Measurements from ENCODE around the gene IMPACT.

Gene IMPACT

GRCh38 chr18:24461996-24462395 is 35.5 kb downstream of the IMPACT start:
- DNase-seq (ENCODE audit: extremely low read depth, insufficient read length): no peak
- Histone ChIP-seq H3K36me3 (ENCODE audit: control insufficient read depth, insufficient read depth, low read length) (no peaks in the 10 kb centered on the region), H3K4me3 (replicated peaks; ENCODE audit: low read depth, low read length) (no peak overlapping the region), H3K27me3 (replicated peaks; ENCODE audit: control insufficient read depth, insufficient read depth, low read length) (no peaks in the 10 kb centered on the region; the same call in 1 of the 2 replicates)
- TF ChIP-seq CTCF (IDR thresholded peaks at IDR 0.05; ENCODE audit: insufficient read depth, low read length, poor library complexity, severe bottlenecking): no peak

- no peaks in the 10 kb centered on the region for H3K36me3 ChIP-seq (ENCODE audit: control insufficient read depth, insufficient read depth, low read length)
- DNase-seq (ENCODE audit: extremely low read depth, insufficient read length): no peak
- no peak overlapping the region for H3K4me3 ChIP-seq (replicated peaks; ENCODE audit: low read depth, low read length)
- H3K27me3 ChIP-seq (replicated peaks; ENCODE audit: control insufficient read depth, insufficient read depth, low read length): no peaks in the 10 kb centered on the region; the same call in 1 of the 2 replicates
- TF ChIP-seq CTCF (IDR thresholded peaks at IDR 0.05; ENCODE audit: insufficient read depth, low read length, poor library complexity, severe bottlenecking): no peak
These were observed 36.6 kb downstream of the IMPACT start for GRCh38 chr18:24462838-24463775.

GRCh38 chr18:24465486-24465885 is 39.0 kb downstream of the IMPACT start:
- Histone ChIP-seq H3K27me3 (replicated peaks; ENCODE audit: control insufficient read depth, insufficient read depth, low read length) (no peaks in the 10 kb centered on the region; the same call in 1 of the 2 replicates), H3K36me3 (ENCODE audit: control insufficient read depth, insufficient read depth, low read length) (no peaks in the 10 kb centered on the region), H3K4me3 (replicated peaks; ENCODE audit: low read depth, low read length) (no peak overlapping the region)
- TF ChIP-seq CTCF (IDR thresholded peaks at IDR 0.05; ENCODE audit: insufficient read depth, low read length, poor library complexity, severe bottlenecking): no peak
- no peak for DNase-seq (ENCODE audit: extremely low read depth, insufficient read length)

- H3K27me3 ChIP-seq (replicated peaks; ENCODE audit: control insufficient read depth, insufficient read depth, low read length): no peaks in the 10 kb centered on the region; the same call in 1 of the 2 replicates
- H3K36me3 ChIP-seq (ENCODE audit: control insufficient read depth, insufficient read depth, low read length): no peaks in the 10 kb centered on the region
- no peak overlapping the region for H3K4me3 ChIP-seq (replicated peaks; ENCODE audit: low read depth, low read length)
- no peak for TF ChIP-seq CTCF (IDR thresholded peaks at IDR 0.05; ENCODE audit: insufficient read depth, low read length, poor library complexity, severe bottlenecking)
- DNase-seq (ENCODE audit: extremely low read depth, insufficient read length): no peak
These were observed 40.3 kb downstream of the IMPACT start for GRCh38 chr18:24466771-24467170.

- no peaks in the 10 kb centered on the region for H3K36me3 ChIP-seq (ENCODE audit: control insufficient read depth, insufficient read depth, low read length)
- H3K4me3 ChIP-seq (replicated peaks; ENCODE audit: low read depth, low read length): no peak overlapping the region
- TF ChIP-seq CTCF (IDR thresholded peaks at IDR 0.05; ENCODE audit: insufficient read depth, low read length, poor library complexity, severe bottlenecking): no peak
- H3K27me3 ChIP-seq (replicated peaks; ENCODE audit: control insufficient read depth, insufficient read depth, low read length): no peaks in the 10 kb centered on the region; the same call in 1 of the 2 replicates
- no peak for DNase-seq (ENCODE audit: extremely low read depth, insufficient read length)
These were observed 43.6 kb downstream of the IMPACT start for GRCh38 chr18:24470022-24470618.
